IPS DF 4.7 (cell line): ENCODE results near the gene KLHL22.
"Not testable (repeated sequence)": the region's sequence is repeated elsewhere in the genome, so short reads cannot be mapped to it uniquely, and the experiment has no call there.

Source experiments
- DNase-seq: peaks from one replicate; pipeline ENCODE4 v3.0.0-alpha.2; 2013; ENCODE audit warnings: low spot score; ENCODE audit errors: extremely low read depth

Gene KLHL22

GRCh38 chr22:20524004-20524481 is 28.4 kb upstream of the KLHL22 start:
- no peak for DNase-seq

GRCh38 chr22:20523086-20523983 is 27.7 kb upstream of the KLHL22 start:
- no peak for DNase-seq

- DNase-seq = no peak
These were observed 26.8 kb upstream of the KLHL22 start for GRCh38 chr22:20522134-20523004.

GRCh38 chr22:20520093-20520511 is 24.5 kb upstream of the KLHL22 start:
- DNase-seq = no peak

- DNase-seq = no peak
These were observed 24.0 kb upstream of the KLHL22 start for GRCh38 chr22:20519558-20519957.

GRCh38 chr22:20517841-20518592 is 22.4 kb upstream of the KLHL22 start:
- DNase-seq = no peak

GRCh38 chr22:20517422-20517821 is 21.8 kb upstream of the KLHL22 start:
- DNase-seq = no peak

GRCh38 chr22:20516399-20516798 is 20.8 kb upstream of the KLHL22 start:
- no peak for DNase-seq

GRCh38 chr22:20514658-20515406 is 19.2 kb upstream of the KLHL22 start:
- no peak for DNase-seq

GRCh38 chr22:20511578-20512229 is 16.1 kb upstream of the KLHL22 start:
- DNase-seq = no peak

- DNase-seq = no peak
These were observed 15.4 kb upstream of the KLHL22 start for GRCh38 chr22:20510811-20511577.

GRCh38 chr22:20509344-20510047 is 13.9 kb upstream of the KLHL22 start:
- DNase-seq = no peak

GRCh38 chr22:20508815-20509271 is 13.2 kb upstream of the KLHL22 start:
- DNase-seq = no peak

- DNase-seq = not testable (repeated sequence)
These were observed 12.6 kb upstream of the KLHL22 start for GRCh38 chr22:20508067-20508755.

GRCh38 chr22:20507253-20508066 is 11.9 kb upstream of the KLHL22 start, which contains the start of gene MED15:
TSS of gene MED15 (plus strand) at chr22:20507610. CDS start at chr22:20507679, 69 bp downstream.
- DNase-seq = peak; percentile 58

- no peak for DNase-seq
These were observed 11.1 kb upstream of the KLHL22 start for GRCh38 chr22:20506543-20507252.
